B cell (primary cell): Measurements from ENCODE around the gene RTL9. TPM values are rescaled to one million over a fixed set of nuclear protein-coding genes. Genes with fewer than 3 reads are reported as not detected.

Source experiments
- ATAC-seq: fragments of 200-7000 bp; cut with Tn5 transposase; one replicate; pipeline ENCODE4 v1.10.0; 2021; ENCODE audit warnings: low read depth, mild to moderate bottlenecking, moderate number of reproducible peaks, moderate library complexity
- CTCF ChIA-PET: fragments of 350-600 bp; sonication (Branson Sonifier 250); formaldehyde crosslinking; loops from one replicate; lab custom pipeline; 2021; ENCODE audit warnings: antibody characterized with exemption, inconsistent platforms; lab: Charles Lee
- POLR2A ChIA-PET: fragments of 350-600 bp; sonication (Branson Sonifier 250); formaldehyde crosslinking; loops from one replicate; lab custom pipeline; 2021; ENCODE audit warnings: antibody characterized with exemption; lab: Charles Lee
- DNase-seq: peaks from one replicate; pipeline ENCODE4 v3.0.0; 2013
- H2AFZ ChIP-seq: 2 replicates; pipeline ENCODE4 v1.6.1; 2012; ENCODE audit warnings: mild to moderate bottlenecking, low read depth, low read length; ENCODE audit not compliant: insufficient read depth, poor library complexity, severe bottlenecking
- H3K27ac ChIP-seq, 2 donors: 1 replicate in 1 of 2; 2 replicates in 1 of 2; pipeline ENCODE4 v1.5.1; 2012 to 2013; ENCODE audit warnings: low read length in 2 of 2, mild to moderate bottlenecking in 2 of 2, moderate library complexity in 1 of 2
- H3K27me3 ChIP-seq, 4 experiments: fragments of 200-600 bp in 1 of 4; sonication (generic) in 1 of 4; replicated peaks in 1 of 4; 1 replicate in 2 of 4; 2 replicates in 2 of 4; pipeline versions ENCODE4 v1.6.1 to v1.7.0; 2013 to 2016; ENCODE audit warnings: low read length in 3 of 4, mild to moderate bottlenecking in 2 of 4, mixed read lengths in 1 of 4, moderate library complexity in 1 of 4; ENCODE audit not compliant: insufficient read depth in 4 of 4, control insufficient read depth in 3 of 4; ENCODE audit errors: control extremely low read depth in 1 of 4
- H3K36me3 ChIP-seq, 2 experiments: replicated peaks in 1 of 2; 1 replicate in 1 of 2; 2 replicates in 1 of 2; pipeline versions ENCODE4 v1.6.1 to v1.7.1; 2013; ENCODE audit warnings: low read length in 1 of 2; ENCODE audit not compliant: insufficient read depth in 2 of 2, control insufficient read depth in 1 of 2; ENCODE audit errors: control extremely low read depth in 1 of 2, extremely low read depth in 1 of 2
- H3K4me1 ChIP-seq, 2 donors: fragments of 200-600 bp in 1 of 2; sonication (generic) in 1 of 2; 1 replicate in 1 of 2; 2 replicates in 1 of 2; pipeline versions ENCODE4 v1.5.1 to v1.6.1; 2013 to 2017; ENCODE audit warnings: low read length in 2 of 2; ENCODE audit not compliant: control insufficient read depth in 2 of 2, insufficient read depth in 2 of 2
- H3K4me2 ChIP-seq: replicated peaks from 2 replicates; pipeline ENCODE3; 2012; ENCODE audit warnings: mild to moderate bottlenecking, low read depth, low read length; ENCODE audit not compliant: poor library complexity, severe bottlenecking
- H3K4me3 ChIP-seq, 5 experiments: fragments of 200-600 bp in 1 of 5; sonication (generic) in 1 of 5; 1 replicate in 3 of 5; 2 replicates in 2 of 5; pipeline versions ENCODE4 v1.5.1 to v1.7.0; 2011 to 2016; ENCODE audit warnings: low read length in 4 of 5, mild to moderate bottlenecking in 4 of 5, low read depth in 2 of 5, control low read depth in 1 of 5, moderate library complexity in 1 of 5; ENCODE audit not compliant: insufficient read depth in 1 of 5; ENCODE audit errors: control extremely low read depth in 1 of 5, extremely low read depth in 1 of 5
- H3K79me2 ChIP-seq: fragments of 200-600 bp; sonication (generic); one replicate; pipeline ENCODE4 v1.6.0; 2016; ENCODE audit warnings: low read length; ENCODE audit not compliant: control insufficient read depth, insufficient read depth
- H3K9ac ChIP-seq: fragments of 200-600 bp; sonication (generic); 2 replicates; pipeline ENCODE4 v1.6.1; 2017; ENCODE audit warnings: mild to moderate bottlenecking, low read length, moderate library complexity
- H3K9me3 ChIP-seq, 3 donors: one replicate each; pipeline versions ENCODE4 v1.6.1 to v1.7.1; 2013; ENCODE audit warnings: low read length in 2 of 3; ENCODE audit not compliant: control insufficient read depth in 2 of 3, insufficient read depth in 1 of 3; ENCODE audit errors: control extremely low read depth in 1 of 3
- H4K20me1 ChIP-seq: 2 replicates; pipeline ENCODE4 v1.6.0; 2012; ENCODE audit warnings: mild to moderate bottlenecking, low read length; ENCODE audit not compliant: insufficient read depth, control insufficient read depth, poor library complexity, severe bottlenecking
- H3K27ac Mint-ChIP-seq: one replicate; pipeline ENCODE4 v1.8.0; 2021; ENCODE audit warnings: mixed read lengths
- H3K27me3 Mint-ChIP-seq: one replicate; pipeline ENCODE4 v1.8.0; 2021; ENCODE audit warnings: mixed read lengths
- H3K4me1 Mint-ChIP-seq: one replicate; pipeline ENCODE4 v1.8.0; 2021; ENCODE audit warnings: mixed read lengths
- H3K4me3 Mint-ChIP-seq: one replicate; pipeline ENCODE4 v1.8.0; 2021; ENCODE audit warnings: mixed read lengths
- H3K9me3 Mint-ChIP-seq: one replicate; pipeline ENCODE4 v1.8.0; 2022; ENCODE audit warnings: mixed read lengths; ENCODE audit not compliant: insufficient read depth
- CTCF ChIP-seq: fragments of 200-600 bp; IDR thresholded peaks from one replicate; pipeline ENCODE4 v1.8.0; 2022; ENCODE audit warnings: antibody characterized with exemption, mild to moderate bottlenecking
- EZH2 ChIP-seq: IDR thresholded peaks from 2 replicates; pipeline ENCODE4 v1.6.1; 2012; ENCODE audit warnings: borderline replicate concordance, low read depth, mild to moderate bottlenecking, moderate library complexity, low read length; ENCODE audit not compliant: insufficient read depth, poor library complexity, severe bottlenecking
- WGBS: methylation state at CpG from one replicate; pipeline ENCODE4 v1.1.5; 2013; ENCODE audit warnings: missing lambda C conversion rate; ENCODE audit not compliant: insufficient coverage; 5-methylcytosine and 5-hydroxymethylcytosine counted together
- intact Hi-C: fragments of 100-400 bp; cut with micrococcal nuclease; formaldehyde crosslinking; loops from one replicate; pipeline ENCODE4 v1.10.0; 2022
- polyA minus RNA-seq: library from RNA; depleted of rRNA, polyadenylated mRNA; stranded (reverse); fragments of >200 nt; gene quantifications from 2 replicates; pipeline ENCODE4 v1.2.3, GENCODE V29; 2012
- polyA plus RNA-seq: library from polyadenylated mRNA; depleted of rRNA; stranded (reverse); fragments of >200 nt; gene quantifications from 2 replicates; pipeline ENCODE4 v1.2.3, GENCODE V29; 2012
- total RNA-seq, 2 donors: library from RNA; stranded (reverse); fragments of 120-200 nt in 1 of 2; gene quantifications; 1 replicate in 1 of 2; 2 replicates in 1 of 2; pipeline versions ENCODE4 v1.2.3 to v1.2.4, GENCODE V29; 2013 to 2022

Gene RTL9
- total RNA-seq (not detected in 2 replicates), polyA plus RNA-seq (not detected in 2 replicates), polyA minus RNA-seq (0.07 TPM in 1 of 2 replicates, not detected in the other)
- total RNA-seq (2013), result 0.07 TPM

GRCh38 chrX:110358548-110358947 lies at the start of gene RTL9:
TSS of gene RTL9 (plus strand) at chrX:110358848. CDS start at chrX:110450618, 91,770 bp downstream.
- 90% methylated on average over 2 of the region's 2 CpGs for WGBS
- H3K9me3 ChIP-seq, result no peaks in the 10 kb centered on the region
- Mint-ChIP-seq H3K27ac (no peak within 1 kb of the TSS), H3K9me3 (no peaks in the 10 kb centered on the region), H3K4me3 (no peak within 1 kb of the TSS), H3K27me3 (peaks cover 8% of the 10 kb centered on the region), H3K4me1 (no peaks in the 10 kb centered on the region)
- no peak for ATAC-seq
- no peak within 1 kb of the TSS for H3K4me3 ChIP-seq
- H3K27ac ChIP-seq, result no peak within 1 kb of the TSS
- intact Hi-C loops, result no loop called here
- no peaks in the 10 kb centered on the region for H3K79me2 ChIP-seq
- TF ChIP-seq EZH2 (no peak), CTCF (no peak)
- POLR2A ChIA-PET, result no interaction called here
- H3K36me3 ChIP-seq, result no peaks in the 10 kb centered on the region
- H3K4me2 ChIP-seq, result no peak within 1 kb of the TSS
- DNase-seq, result no peak
- H4K20me1 ChIP-seq, result no peaks in the 10 kb centered on the region
- CTCF ChIA-PET, result no interaction called here
- no peaks in the 10 kb centered on the region for H3K4me1 ChIP-seq
- H3K9ac ChIP-seq, result no peak within 1 kb of the TSS
- H2AFZ ChIP-seq, result no peak within 1 kb of the TSS
- no peaks in the 10 kb centered on the region for H3K27me3 ChIP-seq

GRCh38 chrX:110310000-110310790 lies 48.5 kb upstream of the RTL9 start:
- intact Hi-C loops, result no loop called here
- no peaks in the 10 kb centered on the region for H3K27me3 Mint-ChIP-seq
- H3K27ac Mint-ChIP-seq, result no peak overlapping the region
- Histone ChIP-seq H3K4me1 (peaks cover 13 to 20% of the 10 kb centered on the region in 2 donors), H3K9me3 (no peaks in the 10 kb centered on the region), H3K27ac (no peak overlapping the region), H3K36me3 (no peaks in the 10 kb centered on the region), H3K4me3 (no peak overlapping the region), H3K27me3 (no peaks in the 10 kb centered on the region), H2AFZ (no peak overlapping the region), H3K9ac (no peak overlapping the region), H3K79me2 (peaks cover 72% of the 10 kb centered on the region), H4K20me1 (no peaks in the 10 kb centered on the region), H3K4me2 (no peak overlapping the region)
- H3K9me3 Mint-ChIP-seq, result no peaks in the 10 kb centered on the region
- DNase-seq, result no peak
- no peak for ATAC-seq
- ChIA-PET CTCF (no interaction called here), POLR2A (no interaction called here)
- no peak overlapping the region for H3K4me3 Mint-ChIP-seq
- peaks cover 39% of the 10 kb centered on the region for H3K4me1 Mint-ChIP-seq
- TF ChIP-seq CTCF (no peak), EZH2 (no peak)
- WGBS, result no CpG with 5 or more reads among the region's 1 CpG
